Neural progenitor cell (in vitro differentiated cells): ENCODE data around the gene MAPK10. TPM values are rescaled to one million over a fixed set of nuclear protein-coding genes. Genes with fewer than 3 reads are reported as not detected.
"Not testable (repeated sequence)": the region's sequence is repeated elsewhere in the genome, so short reads cannot be mapped to it uniquely, and the experiment has no call there.

Source experiments
- DNase-seq: peaks from one replicate; pipeline ENCODE4 v3.0.0-alpha.2; 2016; ENCODE audit warnings: low spot score
- H2AFZ ChIP-seq: fragments of 200-600 bp; sonication (generic); replicated peaks from 2 replicates; pipeline ENCODE4 v1.6.1; 2016; ENCODE audit warnings: antibody characterized with exemption
- H3F3A ChIP-seq: fragments of 200-600 bp; sonication (generic); 2 replicates; pipeline ENCODE4 v1.6.1; 2016; ENCODE audit warnings: antibody characterized with exemption, low read depth
- H3K27ac ChIP-seq: fragments of 200-600 bp; sonication (generic); 2 replicates; pipeline ENCODE4 v1.5.1; 2016; ENCODE audit warnings: mild to moderate bottlenecking
- H3K27me3 ChIP-seq: fragments of 200-600 bp; sonication (generic); 2 replicates; pipeline ENCODE4 v1.6.1; 2016; ENCODE audit warnings: mild to moderate bottlenecking, moderate library complexity
- H3K36me3 ChIP-seq: fragments of 200-600 bp; sonication (generic); 2 replicates; pipeline ENCODE4 v1.5.1; 2016
- H3K4me1 ChIP-seq: fragments of 200-600 bp; sonication (generic); 2 replicates; pipeline ENCODE4 v1.6.1; 2016; ENCODE audit warnings: mixed run types
- H3K4me2 ChIP-seq: fragments of 200-600 bp; sonication (generic); 2 replicates; pipeline ENCODE4 v1.6.1; 2016
- H3K4me3 ChIP-seq: fragments of 200-600 bp; sonication (generic); 2 replicates; pipeline ENCODE4 v1.5.1; 2016
- H3K79me2 ChIP-seq: fragments of 200-600 bp; sonication (generic); 2 replicates; pipeline ENCODE4 v1.6.1; 2016; ENCODE audit warnings: low read depth
- H3K9ac ChIP-seq: fragments of 200-600 bp; sonication (generic); 2 replicates; pipeline ENCODE4 v1.6.1; 2016
- H3K9me3 ChIP-seq: fragments of 200-600 bp; sonication (generic); 2 replicates; pipeline ENCODE4 v1.5.1; 2016; ENCODE audit warnings: low read depth
- H4K20me1 ChIP-seq: fragments of 200-600 bp; sonication (generic); 2 replicates; pipeline ENCODE4 v1.6.1; 2016; ENCODE audit warnings: low read depth
- H3K27ac Mint-ChIP-seq: 3 replicates; pipeline ENCODE4 v1.8.0; 2021; ENCODE audit warnings: mixed read lengths
- H3K27me3 Mint-ChIP-seq: 2 replicates; pipeline ENCODE4 v1.8.0; 2022; ENCODE audit warnings: low read depth, mild to moderate bottlenecking, inconsistent platforms, moderate library complexity, mixed read lengths; ENCODE audit not compliant: insufficient read depth
- H3K36me3 Mint-ChIP-seq: 3 replicates; pipeline ENCODE4 v1.8.0; 2021; ENCODE audit warnings: mixed read lengths
- H3K4me1 Mint-ChIP-seq: 3 replicates; pipeline ENCODE4 v1.8.0; 2021; ENCODE audit warnings: mixed read lengths
- H3K4me3 Mint-ChIP-seq: 3 replicates; pipeline ENCODE4 v1.8.0; 2021; ENCODE audit warnings: mild to moderate bottlenecking, moderate library complexity, mixed read lengths
- H3K9me3 Mint-ChIP-seq: 3 replicates; pipeline ENCODE4 v1.8.0; 2020; ENCODE audit warnings: mixed read lengths
- EZH2 ChIP-seq: fragments of 200-600 bp; sonication (generic); IDR thresholded peaks from 2 replicates; pipeline ENCODE4 v1.6.1; 2017; ENCODE audit warnings: antibody characterized with exemption, mild to moderate bottlenecking, moderate library complexity
- EZH2phosphoT487 ChIP-seq: fragments of 200-600 bp; sonication (generic); IDR thresholded peaks from 2 replicates; pipeline ENCODE4 v1.6.1; 2017; ENCODE audit warnings: antibody characterized with exemption
- total RNA-seq: library from RNA; depleted of rRNA; stranded (reverse); fragments of >200 nt; gene quantifications from 2 replicates; pipeline ENCODE4 v1.2.3, GENCODE V29; 2015; ENCODE audit warnings: low replicate concordance
- TF ChIP-seq, protein P1 (sequence below): fragments of 200-600 bp; sonication (generic); IDR thresholded peaks from 2 replicates; pipeline ENCODE4 v1.5.1; 2017; ENCODE audit warnings: antibody characterized with exemption, mild to moderate bottlenecking

MAPK10 gene
- total RNA-seq, 1 donor from 2014 or later = 383 TPM

DNA sequence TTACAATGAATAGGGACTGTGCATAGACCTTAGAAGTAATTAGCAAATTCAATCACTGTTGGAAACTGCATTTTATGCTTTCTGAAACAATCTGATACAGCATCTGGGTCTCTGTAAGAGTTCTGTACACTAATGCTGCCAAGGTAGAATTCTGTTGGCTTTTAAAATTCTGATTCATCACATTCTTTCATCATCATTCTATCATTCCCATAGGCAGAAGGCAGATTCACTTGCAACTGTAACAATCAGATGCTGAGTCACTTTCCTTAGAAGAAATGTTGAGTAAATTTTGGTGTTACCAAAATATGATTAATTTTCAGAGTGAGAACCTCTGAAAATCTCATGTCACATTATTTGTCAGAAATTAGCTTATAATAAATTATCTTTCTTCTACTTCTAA is 267.2 kb downstream of the MAPK10 start:
- Histone ChIP-seq H3F3A (peaks cover 11% of the 10 kb centered on the region), H3K9me3 (no peaks in the 10 kb centered on the region), H3K36me3 (peaks cover 2% of the 10 kb centered on the region), H3K27ac (no peak overlapping the region), H4K20me1 (no peaks in the 10 kb centered on the region), H3K4me3 (no peak overlapping the region), H3K9ac (no peak overlapping the region), H3K79me2 (no peaks in the 10 kb centered on the region), H3K4me1 (no peaks in the 10 kb centered on the region), H2AFZ (no peak overlapping the region), H3K4me2 (no peak overlapping the region), H3K27me3 (no peaks in the 10 kb centered on the region)
- peaks cover 10% of the 10 kb centered on the region for H3K4me1 Mint-ChIP-seq
- no peak overlapping the region for H3K27ac Mint-ChIP-seq
- DNase-seq = no peak
- H3K27me3 Mint-ChIP-seq = no peaks in the 10 kb centered on the region
- H3K9me3 Mint-ChIP-seq = no peaks in the 10 kb centered on the region
- H3K36me3 Mint-ChIP-seq = no peaks in the 10 kb centered on the region
- H3K4me3 Mint-ChIP-seq = no peak overlapping the region
- TF ChIP-seq, protein P1, sequence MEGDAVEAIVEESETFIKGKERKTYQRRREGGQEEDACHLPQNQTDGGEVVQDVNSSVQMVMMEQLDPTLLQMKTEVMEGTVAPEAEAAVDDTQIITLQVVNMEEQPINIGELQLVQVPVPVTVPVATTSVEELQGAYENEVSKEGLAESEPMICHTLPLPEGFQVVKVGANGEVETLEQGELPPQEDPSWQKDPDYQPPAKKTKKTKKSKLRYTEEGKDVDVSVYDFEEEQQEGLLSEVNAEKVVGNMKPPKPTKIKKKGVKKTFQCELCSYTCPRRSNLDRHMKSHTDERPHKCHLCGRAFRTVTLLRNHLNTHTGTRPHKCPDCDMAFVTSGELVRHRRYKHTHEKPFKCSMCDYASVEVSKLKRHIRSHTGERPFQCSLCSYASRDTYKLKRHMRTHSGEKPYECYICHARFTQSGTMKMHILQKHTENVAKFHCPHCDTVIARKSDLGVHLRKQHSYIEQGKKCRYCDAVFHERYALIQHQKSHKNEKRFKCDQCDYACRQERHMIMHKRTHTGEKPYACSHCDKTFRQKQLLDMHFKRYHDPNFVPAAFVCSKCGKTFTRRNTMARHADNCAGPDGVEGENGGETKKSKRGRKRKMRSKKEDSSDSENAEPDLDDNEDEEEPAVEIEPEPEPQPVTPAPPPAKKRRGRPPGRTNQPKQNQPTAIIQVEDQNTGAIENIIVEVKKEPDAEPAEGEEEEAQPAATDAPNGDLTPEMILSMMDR = no peak
- TF ChIP-seq EZH2phosphoT487 (no peak), EZH2 (no peak)

DNA sequence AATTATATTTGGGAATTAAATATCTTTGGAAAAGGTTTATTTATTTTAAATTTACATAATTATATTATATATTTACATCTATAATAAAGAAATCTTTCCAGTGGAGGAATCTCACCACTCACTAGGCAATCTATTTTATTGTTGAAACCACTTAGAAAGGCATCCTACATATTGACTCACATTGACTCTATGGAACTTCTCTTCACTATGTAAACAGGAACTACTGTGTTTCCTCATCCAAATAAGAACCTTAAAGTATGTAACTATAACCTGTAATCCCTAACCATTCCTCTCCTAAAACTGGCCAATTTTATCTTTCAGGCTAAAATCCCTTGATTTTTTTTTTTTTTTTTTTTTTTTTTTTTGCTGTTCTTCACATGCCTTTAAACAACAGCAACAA is 268.7 kb downstream of the MAPK10 start:
- H3K27me3 ChIP-seq = no peaks in the 10 kb centered on the region
- no peaks in the 10 kb centered on the region for H4K20me1 ChIP-seq
- H3K27ac ChIP-seq = no peak overlapping the region
- peaks cover 12% of the 10 kb centered on the region for H3K36me3 ChIP-seq
- no peaks in the 10 kb centered on the region for H3K36me3 Mint-ChIP-seq
- no peak for TF ChIP-seq EZH2phosphoT487
- TF ChIP-seq, protein P1 = no peak
- TF ChIP-seq EZH2 = no peak
- H2AFZ ChIP-seq = no peak overlapping the region
- no peaks in the 10 kb centered on the region for H3K4me1 ChIP-seq
- H3K4me3 Mint-ChIP-seq = no peak overlapping the region
- H3K4me2 ChIP-seq = no peak overlapping the region
- H3K9me3 ChIP-seq = no peaks in the 10 kb centered on the region
- H3K27ac Mint-ChIP-seq = no peak overlapping the region
- peaks cover 11% of the 10 kb centered on the region for H3F3A ChIP-seq
- no peaks in the 10 kb centered on the region for H3K79me2 ChIP-seq
- no peak overlapping the region for H3K9ac ChIP-seq
- no peak overlapping the region for H3K4me3 ChIP-seq
- peaks cover 10% of the 10 kb centered on the region for H3K4me1 Mint-ChIP-seq
- H3K27me3 Mint-ChIP-seq = no peaks in the 10 kb centered on the region
- DNase-seq = no peak
- H3K9me3 Mint-ChIP-seq = no peaks in the 10 kb centered on the region

DNA sequence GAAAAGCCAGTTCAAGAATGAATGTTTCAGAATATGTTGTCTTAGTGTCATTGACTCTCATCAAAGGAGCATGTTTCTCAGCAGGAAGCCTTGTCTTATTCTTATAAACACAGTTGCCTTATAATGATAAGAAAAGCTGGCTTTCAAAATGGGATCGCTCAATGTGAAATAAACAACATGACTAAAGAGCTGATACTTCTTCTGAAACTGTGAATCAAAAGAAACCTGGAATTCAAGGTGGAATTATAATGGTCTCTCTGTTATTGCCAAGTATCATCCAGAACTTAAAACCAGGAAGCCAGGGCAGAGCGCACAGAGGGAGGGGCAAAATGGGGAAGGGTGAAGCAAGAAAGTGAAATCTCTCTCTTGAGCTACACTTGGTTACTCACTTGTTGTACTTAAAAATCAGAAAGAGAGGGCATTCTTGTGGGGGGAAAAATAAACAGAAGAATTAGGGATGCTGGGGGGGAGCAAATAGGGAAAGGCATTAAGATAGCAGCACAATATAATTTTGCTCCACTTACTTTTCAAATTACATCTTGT is 270.0 kb downstream of the MAPK10 start:
- Histone ChIP-seq H3K27me3 (no peaks in the 10 kb centered on the region), H3K4me3 (no peak overlapping the region), H3K36me3 (peaks cover 18% of the 10 kb centered on the region), H3F3A (peaks cover 11% of the 10 kb centered on the region), H3K27ac (peak overlapping the region; percentile 27), H2AFZ (no peak overlapping the region), H3K9me3 (no peaks in the 10 kb centered on the region), H3K4me1 (no peaks in the 10 kb centered on the region), H3K9ac (no peak overlapping the region), H4K20me1 (no peaks in the 10 kb centered on the region), H3K79me2 (no peaks in the 10 kb centered on the region), H3K4me2 (no peak overlapping the region)
- no peak overlapping the region for H3K27ac Mint-ChIP-seq
- H3K27me3 Mint-ChIP-seq = no peaks in the 10 kb centered on the region
- TF ChIP-seq EZH2phosphoT487 (no peak), EZH2 (no peak)
- H3K36me3 Mint-ChIP-seq = peaks cover 11% of the 10 kb centered on the region
- no peak for DNase-seq
- no peak overlapping the region for H3K4me3 Mint-ChIP-seq
- H3K4me1 Mint-ChIP-seq = peaks cover 10% of the 10 kb centered on the region
- no peaks in the 10 kb centered on the region for H3K9me3 Mint-ChIP-seq

DNA sequence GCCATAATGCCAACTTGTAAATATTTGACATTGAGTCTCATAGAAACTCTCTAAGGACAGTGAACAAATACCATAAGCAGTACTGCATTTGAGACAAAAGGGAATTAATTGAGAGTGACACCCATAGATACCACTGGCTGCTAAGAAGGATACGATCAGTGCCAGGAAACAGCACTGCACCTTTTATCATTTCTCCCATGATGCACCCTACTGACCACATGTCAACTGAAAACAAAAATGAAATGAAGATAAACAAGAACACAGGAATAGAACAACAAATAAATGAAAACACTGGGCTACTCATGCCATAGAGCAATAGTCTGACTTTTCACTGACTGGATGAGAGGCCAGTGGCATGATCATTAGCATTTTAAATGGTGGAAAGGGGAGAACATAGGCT is 270.8 kb downstream of the MAPK10 start:
- Mint-ChIP-seq H3K27me3 (no peaks in the 10 kb centered on the region), H3K27ac (no peak overlapping the region), H3K36me3 (peaks cover 17% of the 10 kb centered on the region), H3K9me3 (peaks cover 4% of the 10 kb centered on the region), H3K4me1 (peaks cover 10% of the 10 kb centered on the region), H3K4me3 (no peak overlapping the region)
- TF ChIP-seq EZH2 (no peak), EZH2phosphoT487 (no peak)
- TF ChIP-seq, protein P1 = no peak
- no peak overlapping the region for H3K4me3 ChIP-seq
- H3K79me2 ChIP-seq = no peaks in the 10 kb centered on the region
- H3K4me2 ChIP-seq = no peak overlapping the region
- peaks cover 11% of the 10 kb centered on the region for H3F3A ChIP-seq
- no peak for DNase-seq
- H3K27me3 ChIP-seq = no peaks in the 10 kb centered on the region
- no peak overlapping the region for H2AFZ ChIP-seq
- peaks cover 22% of the 10 kb centered on the region for H3K36me3 ChIP-seq
- no peak overlapping the region for H3K27ac ChIP-seq
- no peaks in the 10 kb centered on the region for H3K4me1 ChIP-seq
- H3K9me3 ChIP-seq = no peaks in the 10 kb centered on the region
- no peaks in the 10 kb centered on the region for H4K20me1 ChIP-seq
- H3K9ac ChIP-seq = no peak overlapping the region

DNA sequence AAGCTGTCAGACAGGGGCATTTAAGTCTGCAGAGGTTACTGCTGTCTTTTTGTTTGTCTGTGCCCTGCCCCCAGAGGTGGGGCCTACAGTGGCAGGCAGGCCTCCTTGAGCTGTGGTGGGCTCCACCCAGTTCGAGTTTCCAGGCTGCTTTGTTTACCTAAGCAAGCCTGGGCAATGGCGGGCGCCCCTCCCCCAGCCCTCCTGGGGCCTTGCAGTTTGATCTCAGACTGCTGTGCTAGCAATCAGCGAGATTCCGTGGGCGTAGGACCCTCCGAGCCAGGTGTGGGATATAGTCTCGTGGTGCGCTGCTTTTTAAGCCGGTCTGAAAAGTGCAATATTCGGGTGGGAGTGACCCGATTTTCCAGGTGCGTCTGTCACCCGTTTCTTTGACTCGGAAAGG is 284.1 kb downstream of the MAPK10 start:
- H3K36me3 Mint-ChIP-seq = peaks cover 10% of the 10 kb centered on the region
- H3K4me2 ChIP-seq, H3F3A ChIP-seq, H3K9ac ChIP-seq, H3K4me3 Mint-ChIP-seq, H3K4me1 ChIP-seq, H3K79me2 ChIP-seq, H4K20me1 ChIP-seq, H3K4me3 ChIP-seq, H3K27ac ChIP-seq, H3K27me3 Mint-ChIP-seq, DNase-seq, H3K4me1 Mint-ChIP-seq, H3K27ac Mint-ChIP-seq, H3K27me3 ChIP-seq, H2AFZ ChIP-seq, H3K9me3 Mint-ChIP-seq, H3K9me3 ChIP-seq: not testable (repeated sequence)
- H3K36me3 ChIP-seq = peaks cover 41% of the 10 kb centered on the region
